NB4 (cell line): ENCODE results near the gene CHML.

Experiments
- MYC ChIP-seq: IDR thresholded peaks from 2 replicates; pipeline ENCODE4 v1.6.1; 2011; ENCODE audit warnings: low read depth, low read length
- POLR2A ChIP-seq: IDR thresholded peaks from 2 replicates; pipeline ENCODE4 v1.6.1; 2011; ENCODE audit warnings: mild to moderate bottlenecking; ENCODE audit not compliant: insufficient read length; ENCODE audit errors: extremely low read depth
- TF ChIP-seq, protein P1 (sequence below): IDR thresholded peaks from one replicate; pipeline ENCODE4 v1.5.1; 2012; ENCODE audit warnings: low read depth, low read length
- TF ChIP-seq, protein P2 (sequence below): IDR thresholded peaks from 2 replicates; pipeline ENCODE4 v1.6.1; 2011; ENCODE audit warnings: low read depth, low read length

DNA sequence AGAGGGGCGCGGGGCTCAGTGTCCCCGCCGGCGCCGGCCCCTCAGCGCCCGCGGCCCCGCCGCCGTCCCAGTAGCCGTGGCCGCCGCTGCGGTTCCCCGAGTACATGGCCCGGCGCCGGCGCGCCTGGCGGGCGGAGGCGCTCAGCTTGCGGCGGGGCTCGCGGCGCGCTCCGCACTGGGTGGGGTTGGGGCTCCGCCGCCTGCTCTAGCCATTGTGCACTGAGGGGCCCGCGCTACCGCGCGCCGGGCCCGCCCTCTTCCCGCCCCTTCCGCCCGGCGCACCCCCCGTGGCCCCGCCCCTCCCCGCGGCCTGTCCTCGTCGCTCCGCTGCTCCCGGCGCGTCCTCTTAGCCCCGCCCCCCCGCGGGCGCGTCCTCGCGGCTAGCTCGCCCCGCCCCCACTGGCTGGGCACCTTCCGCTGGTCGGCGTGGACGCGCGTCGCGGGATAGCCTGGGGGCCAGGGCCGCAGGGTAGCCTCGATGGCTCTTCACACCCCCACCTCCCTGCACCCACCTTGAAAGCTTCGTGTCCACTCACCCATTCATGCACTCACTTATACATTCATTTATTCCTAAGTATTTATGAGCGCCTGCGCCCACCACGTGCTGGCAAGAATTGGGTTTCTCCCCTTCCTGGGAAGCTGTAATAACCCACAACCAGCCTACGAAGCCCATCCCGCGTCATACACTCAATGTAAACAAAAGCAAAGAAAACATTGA is at the start of gene CHML, which contains the start of gene OPN3:
- TF ChIP-seq, protein P1, sequence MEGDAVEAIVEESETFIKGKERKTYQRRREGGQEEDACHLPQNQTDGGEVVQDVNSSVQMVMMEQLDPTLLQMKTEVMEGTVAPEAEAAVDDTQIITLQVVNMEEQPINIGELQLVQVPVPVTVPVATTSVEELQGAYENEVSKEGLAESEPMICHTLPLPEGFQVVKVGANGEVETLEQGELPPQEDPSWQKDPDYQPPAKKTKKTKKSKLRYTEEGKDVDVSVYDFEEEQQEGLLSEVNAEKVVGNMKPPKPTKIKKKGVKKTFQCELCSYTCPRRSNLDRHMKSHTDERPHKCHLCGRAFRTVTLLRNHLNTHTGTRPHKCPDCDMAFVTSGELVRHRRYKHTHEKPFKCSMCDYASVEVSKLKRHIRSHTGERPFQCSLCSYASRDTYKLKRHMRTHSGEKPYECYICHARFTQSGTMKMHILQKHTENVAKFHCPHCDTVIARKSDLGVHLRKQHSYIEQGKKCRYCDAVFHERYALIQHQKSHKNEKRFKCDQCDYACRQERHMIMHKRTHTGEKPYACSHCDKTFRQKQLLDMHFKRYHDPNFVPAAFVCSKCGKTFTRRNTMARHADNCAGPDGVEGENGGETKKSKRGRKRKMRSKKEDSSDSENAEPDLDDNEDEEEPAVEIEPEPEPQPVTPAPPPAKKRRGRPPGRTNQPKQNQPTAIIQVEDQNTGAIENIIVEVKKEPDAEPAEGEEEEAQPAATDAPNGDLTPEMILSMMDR: no peak
- TF ChIP-seq, protein P2, sequence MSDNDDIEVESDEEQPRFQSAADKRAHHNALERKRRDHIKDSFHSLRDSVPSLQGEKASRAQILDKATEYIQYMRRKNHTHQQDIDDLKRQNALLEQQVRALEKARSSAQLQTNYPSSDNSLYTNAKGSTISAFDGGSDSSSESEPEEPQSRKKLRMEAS: no peak
- TF ChIP-seq POLR2A (peak; percentile 73), MYC (0 out of 2 replicates have a peak, but pooled peaks have one; percentile 52)
